GM18858 (cell line): ENCODE results near the gene YRDC.
"Not testable (repeated sequence)": the region's sequence is repeated elsewhere in the genome, so short reads cannot be mapped to it uniquely, and the experiment has no call there.

Experiments used
- ATAC-seq: cut with Tn5 transposase; IDR thresholded peaks from one replicate; pipeline ENCODE4 v1.9.1; 2021; ENCODE audit not compliant: unreplicated experiment

Gene YRDC

DNA sequence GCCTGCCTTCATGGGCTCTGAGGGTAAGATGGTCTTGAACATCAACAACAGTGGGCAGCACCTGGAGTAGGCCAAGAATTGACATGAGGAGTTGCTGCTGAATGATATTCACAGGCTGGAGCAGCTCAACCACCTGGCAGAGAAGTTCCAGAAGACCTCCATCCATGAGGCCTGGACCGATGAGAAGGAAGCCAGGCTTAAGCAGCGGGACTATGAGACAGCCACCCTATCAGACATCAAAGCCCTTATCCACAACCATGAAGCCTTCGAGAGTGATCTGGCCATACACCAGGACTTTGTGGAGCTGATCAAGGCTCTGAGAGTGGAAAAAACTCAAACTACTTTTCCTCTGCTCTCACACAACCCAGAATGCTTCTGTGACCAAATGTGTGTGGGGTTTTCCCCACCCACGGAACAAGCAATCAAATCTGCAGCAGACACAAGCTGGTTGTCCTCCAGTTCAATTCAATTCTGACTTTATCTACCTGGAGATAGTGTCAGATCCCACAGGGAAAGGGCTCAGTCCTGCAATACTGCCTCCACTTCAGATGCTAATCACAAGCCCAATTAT, 31.0 kb downstream of the YRDC start:
- ATAC-seq: no peak

DNA sequence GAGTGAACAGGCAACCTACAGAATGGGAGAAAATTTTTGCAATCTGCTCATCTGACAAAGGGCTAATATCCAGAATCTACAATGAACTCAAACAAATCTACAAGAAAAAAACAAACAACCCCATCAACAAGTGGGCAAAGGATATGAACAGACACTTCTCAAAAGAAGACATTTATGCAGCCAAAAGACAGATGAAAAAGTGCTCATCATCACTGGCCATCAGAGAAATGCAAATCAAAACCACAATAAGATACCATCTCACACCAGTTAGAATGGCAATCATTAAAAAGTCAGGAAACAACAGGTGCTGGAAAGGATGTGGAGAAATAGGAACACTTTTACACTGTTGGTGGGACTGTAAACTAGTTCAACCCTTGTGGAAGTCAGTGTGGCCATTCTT, 36.6 kb downstream of the YRDC start:
- ATAC-seq: not testable (repeated sequence)

DNA sequence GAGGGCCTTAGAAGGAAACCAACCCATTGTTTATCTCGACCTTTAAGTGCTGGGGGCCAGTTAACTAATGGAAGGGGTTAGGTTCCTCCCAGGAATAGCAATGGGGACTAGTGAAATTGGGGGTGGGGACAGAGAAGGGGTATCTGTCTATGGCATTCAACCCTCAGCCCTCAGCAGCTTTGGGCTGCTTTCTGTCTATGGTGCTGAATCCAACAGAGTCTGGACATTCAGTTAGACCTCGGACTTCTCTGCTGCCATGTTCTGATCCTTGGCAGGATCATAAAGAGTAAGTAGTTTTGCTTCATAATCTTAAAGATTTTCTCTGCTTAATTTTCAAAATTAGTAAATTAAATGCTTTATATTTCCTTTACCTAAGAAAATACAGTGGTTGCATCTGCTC, 40.5 kb downstream of the YRDC start:
- ATAC-seq: no peak

DNA sequence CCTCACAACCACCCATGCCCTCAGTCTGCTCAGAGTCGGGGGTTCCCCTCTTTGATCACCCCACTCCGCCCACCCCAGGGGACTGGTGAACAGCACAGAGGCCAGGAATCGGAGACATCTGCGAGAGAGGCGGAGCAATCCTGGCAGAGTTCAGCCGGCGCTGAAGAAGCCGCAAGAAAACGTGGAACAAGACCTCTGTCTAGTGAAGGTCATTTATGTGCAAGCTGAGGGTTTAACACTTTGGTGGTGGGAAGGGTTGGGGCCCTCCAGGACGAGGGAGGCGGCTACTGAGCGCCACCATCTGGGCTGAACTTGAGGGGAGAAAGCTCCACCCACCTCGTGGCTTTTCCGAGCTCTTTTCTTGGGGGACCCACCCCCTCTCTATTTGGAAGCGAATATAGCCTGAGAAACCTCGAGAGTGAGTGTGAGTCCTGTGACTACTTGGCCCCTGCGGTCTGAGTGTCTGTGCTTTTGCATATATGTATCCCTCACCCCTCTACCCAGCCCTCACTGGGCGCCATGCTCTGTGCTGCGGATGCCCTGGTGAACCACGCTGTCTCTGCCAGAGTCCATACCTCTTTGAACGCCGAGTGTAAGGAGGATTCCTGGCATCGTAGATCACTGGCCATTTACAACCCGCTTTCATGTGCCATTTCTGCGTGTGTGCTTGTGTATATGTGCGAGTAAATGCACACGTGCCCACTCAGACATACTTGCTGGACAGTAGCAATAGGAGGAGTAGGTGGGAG, 41.9 kb downstream of the YRDC start:
- ATAC-seq: no peak

DNA sequence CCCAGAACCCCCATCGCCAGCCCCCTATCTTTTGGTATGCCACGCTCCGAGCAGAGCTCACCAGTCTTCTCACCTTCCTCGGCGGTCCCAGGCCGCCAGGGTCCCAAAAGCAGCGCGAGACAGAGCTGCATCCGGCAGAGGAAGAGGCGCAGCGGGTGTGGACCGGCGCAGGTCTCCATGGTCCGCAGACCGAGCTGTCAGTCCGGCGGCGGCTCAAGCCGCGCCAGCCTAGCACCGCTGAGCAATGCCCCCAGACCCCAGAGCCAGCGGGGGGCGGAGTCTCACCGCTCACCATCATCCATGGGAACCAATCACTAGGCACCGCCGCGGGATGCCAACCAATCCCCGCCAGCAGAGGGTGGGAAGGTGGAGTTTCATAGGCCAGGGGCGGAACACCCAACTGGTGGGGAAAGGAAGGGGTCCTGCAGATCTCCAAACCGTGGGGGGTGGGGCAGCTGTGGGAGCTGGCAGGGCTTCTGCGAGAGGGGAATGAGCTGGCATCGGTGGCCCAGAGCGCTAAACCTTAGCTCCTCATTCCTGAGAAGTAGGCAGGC, 43.0 kb downstream of the YRDC start, which contains the start of gene EPHA10:
EPHA10 (minus strand) TSS at position 233 of the 554 bp plus-strand sequence; CDS start at position 179, 54 bp downstream.
- ATAC-seq: no peak

DNA sequence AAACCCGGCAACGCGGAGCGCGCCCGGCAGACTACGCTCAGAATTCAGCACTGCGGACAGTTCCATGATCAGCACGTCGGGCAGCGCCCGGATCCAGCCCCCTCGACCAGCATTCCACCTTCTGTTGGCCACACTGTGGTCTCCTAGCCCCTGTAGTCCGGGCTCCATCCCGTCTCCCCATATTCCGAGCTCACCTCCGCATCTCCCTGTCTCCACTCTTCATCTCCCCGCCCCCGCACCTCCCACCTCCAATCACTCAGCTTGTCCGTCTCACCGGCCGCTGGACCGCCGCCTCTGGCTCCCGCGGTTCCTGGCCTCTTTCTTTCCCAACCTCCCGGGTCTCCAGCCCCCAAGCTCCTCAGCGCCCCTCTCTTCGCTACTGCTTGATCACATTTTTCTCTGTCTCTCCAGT, 43.6 kb downstream of the YRDC start:
- ATAC-seq: no peak

DNA sequence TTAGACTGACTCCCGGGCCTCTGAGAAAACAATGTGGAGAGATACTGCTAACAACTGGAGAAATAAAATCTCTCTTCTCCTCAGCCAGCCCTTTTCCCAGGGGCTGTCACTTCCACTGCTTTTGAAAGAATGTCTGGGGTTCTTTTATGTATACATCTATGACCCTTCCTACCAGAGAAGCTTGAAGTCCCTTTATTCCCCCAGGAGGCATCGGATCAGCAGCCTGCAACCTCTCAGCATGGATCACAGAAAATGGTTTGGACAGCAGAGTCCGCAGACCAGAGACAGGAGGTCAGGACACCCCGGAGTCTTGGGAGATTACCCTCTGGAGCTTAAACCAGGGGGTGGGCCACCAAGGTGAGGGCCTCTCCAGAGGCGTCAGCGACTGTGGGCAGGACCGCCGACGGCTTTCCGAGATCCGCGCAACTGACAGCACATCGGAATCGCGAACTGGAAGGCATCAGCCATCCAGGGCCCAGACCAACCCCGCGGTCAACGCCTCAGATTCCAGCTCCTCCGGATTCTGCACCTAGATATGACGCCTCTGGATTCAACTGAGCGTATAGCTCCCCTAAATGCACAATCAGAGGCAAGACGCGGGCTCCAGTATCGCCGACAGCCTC, 44.1 kb downstream of the YRDC start:
- no peak for ATAC-seq

DNA sequence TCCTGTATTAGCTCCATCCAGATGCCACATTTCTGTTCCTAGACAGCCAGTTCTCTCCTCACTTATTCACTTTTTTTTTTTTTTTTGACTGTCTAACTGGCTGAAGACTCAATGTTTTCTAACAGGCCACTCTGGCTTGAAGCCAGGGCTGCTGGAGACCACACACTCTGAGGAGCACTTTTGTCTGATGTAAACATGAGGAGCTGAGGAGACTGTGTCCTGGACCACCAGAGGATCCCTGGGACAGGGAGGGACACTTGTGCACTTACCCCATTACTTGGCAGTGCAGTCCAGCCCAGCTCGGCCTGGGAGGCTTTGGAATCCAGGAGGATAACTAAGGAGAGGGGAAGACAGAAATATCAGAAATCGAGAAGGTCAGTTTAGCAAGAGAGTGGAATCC, 45.5 kb downstream of the YRDC start:
- ATAC-seq: no peak

DNA sequence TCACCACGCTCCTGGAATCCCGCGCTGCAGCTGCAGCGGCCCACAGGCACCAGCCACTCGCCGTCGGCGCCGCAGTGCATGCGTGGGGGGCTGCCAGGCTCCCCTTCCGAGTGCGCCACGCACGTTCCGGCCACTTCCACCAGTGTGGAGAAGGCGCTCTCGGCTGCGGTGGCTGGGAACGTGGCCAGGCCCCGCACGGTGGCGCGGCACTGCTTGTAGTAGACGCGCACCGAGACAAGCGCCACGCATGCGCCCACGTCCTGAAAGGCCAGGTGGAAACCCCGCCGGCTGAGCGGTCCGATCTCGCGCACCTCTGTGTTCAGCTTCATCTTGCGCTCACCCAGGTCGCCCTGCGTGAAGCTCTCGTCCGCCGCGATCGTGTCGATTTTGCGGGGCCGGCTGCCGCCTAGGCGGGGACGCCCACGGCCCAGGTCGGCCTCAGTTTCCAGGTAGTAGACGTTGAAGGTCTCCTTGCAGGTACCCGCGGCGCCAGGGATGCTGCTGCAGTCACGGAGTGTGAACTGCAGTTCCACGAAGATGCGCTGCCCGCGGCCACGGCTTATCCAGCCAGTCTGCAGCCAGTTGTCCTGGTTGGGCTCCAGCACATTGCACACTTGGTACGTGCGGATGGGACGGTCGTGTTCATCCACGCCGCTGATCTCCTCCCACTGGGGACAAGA, 46.5 kb downstream of the YRDC start:
- ATAC-seq: no peak

DNA sequence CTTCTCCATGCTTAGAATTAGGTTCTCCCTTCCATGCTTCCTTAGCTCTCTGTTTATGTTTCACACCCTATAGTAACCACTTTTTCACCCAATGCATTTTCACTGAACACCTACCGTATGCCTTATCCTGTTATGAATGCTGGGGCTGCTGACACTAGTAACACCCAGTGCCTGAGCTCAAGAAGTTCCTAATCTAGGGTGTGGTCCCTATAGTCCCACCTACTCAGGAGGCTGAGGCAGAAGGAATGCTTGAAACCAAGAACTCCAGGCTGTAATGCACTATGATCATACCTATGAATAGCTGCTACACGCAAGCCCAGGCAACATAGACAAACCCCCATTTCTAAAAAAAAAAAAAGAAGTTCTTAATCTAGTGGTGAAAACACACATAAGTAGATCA, 48.6 kb downstream of the YRDC start:
- no peak for ATAC-seq

DNA sequence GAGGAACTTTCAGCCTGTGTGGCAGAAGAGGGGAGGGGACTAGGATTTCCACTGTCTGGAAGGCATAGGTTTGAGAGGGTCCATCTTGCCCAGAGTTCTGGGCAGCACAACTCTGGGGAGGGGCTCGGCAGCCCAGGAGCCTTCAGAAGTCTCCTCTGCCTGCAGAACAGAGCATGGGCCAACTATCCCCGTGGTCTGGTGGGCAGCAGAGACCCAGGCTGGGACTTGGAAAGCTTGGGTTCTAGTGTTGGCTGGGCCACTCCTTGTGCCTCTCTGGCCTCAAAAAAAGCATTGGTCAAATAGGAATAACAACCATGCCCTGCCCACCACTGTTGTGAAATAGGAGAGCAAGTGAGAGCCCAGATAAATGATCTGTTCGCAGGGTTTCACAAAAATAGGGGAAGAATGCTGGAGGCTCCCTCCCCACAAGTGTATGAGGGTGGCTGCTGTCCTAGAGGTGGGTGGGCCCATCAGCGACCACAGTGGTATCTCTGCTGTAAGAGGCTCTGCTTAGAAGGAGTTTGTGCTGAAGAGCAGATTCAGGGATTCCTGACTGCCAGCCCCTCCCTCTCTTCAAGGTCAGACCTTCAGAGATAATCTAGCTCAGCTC, 52.0 kb downstream of the YRDC start:
- ATAC-seq: no peak

DNA sequence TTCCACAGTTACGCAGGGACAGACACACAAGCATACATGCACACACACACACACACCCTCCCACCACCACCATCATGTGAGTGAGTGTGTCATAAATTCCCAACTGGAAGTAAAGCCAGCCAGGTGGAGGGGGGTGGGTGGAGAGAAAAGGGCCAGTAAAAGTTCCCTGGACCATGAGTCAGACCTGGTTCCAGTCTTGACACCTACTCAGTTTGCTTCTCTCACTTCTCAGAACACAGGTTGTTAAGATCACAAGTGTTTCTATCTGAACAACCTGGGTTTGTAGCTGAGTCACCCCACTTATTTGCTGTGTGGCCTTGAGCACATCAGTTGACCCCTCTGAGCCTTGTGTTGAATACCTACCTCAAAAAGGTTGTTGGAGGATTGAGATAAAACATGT, 52.7 kb downstream of the YRDC start:
- no peak for ATAC-seq

DNA sequence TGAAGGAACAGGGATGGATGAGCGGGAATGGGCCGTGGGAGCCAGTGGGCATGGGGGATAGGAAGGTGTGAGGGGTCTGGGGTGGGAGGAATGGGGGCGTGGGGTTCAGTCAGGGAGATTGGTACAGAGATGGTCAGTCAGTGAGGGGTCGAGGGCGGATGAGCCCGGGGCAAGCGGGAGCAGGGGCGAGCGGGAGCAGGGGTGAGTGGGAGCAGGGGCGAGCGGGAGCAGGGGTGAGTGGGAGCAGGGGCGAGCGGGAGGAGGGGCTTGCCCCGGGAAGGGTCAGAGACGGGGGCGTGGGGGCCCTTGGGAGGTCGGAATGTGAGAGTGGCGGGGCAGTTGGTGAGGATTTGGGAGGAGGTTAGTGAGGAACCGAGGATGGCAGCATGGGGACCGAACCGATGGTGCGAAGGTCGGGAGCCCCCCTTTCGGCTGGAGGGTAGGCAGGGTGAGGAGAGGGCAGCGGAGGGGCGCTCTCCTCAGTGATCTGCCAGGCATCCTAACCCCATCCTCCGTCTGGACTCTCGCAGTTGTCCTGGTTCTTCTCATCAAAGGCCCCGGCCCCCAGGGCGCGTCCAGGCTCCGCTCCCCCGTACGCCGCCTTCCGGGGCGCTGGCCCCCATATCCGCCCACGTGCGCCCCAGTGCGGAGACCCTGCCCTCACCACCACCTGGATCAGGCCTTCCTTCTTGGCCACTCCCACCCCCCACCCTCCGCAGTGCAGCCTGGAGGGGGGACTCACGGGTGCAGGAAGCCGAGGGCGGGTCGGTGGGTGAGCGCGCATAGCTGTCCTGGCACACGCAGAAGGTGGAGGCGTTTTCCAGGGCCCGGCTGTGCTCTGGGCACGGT, 54.3 kb downstream of the YRDC start:
- no peak for ATAC-seq
